Measurements from ENCODE around the gene KANTR.
"Not testable (repeated sequence)": the region's sequence is repeated elsewhere in the genome, so short reads cannot be mapped to it uniquely, and the experiment has no call there.

The KANTR gene

GRCh38 chrX:53133400-53133799, 39.5 kb downstream of the KANTR start:
- no peak for DNase-seq

- no peak for DNase-seq
Observed at GRCh38 chrX:53135581-53135980, 41.6 kb downstream of the KANTR start.

GRCh38 chrX:53153581-53153980, 59.6 kb downstream of the KANTR start:
- no peak for DNase-seq

- no peak for DNase-seq
Observed at GRCh38 chrX:53155512-53156206, 61.7 kb downstream of the KANTR start.

GRCh38 chrX:53156207-53156596, 62.3 kb downstream of the KANTR start:
- DNase-seq = no peak

GRCh38 chrX:53159184-53159583, 65.2 kb downstream of the KANTR start:
- DNase-seq = no peak

- DNase-seq = no peak
Observed at GRCh38 chrX:53160297-53160983, 66.5 kb downstream of the KANTR start.

GRCh38 chrX:53163436-53163835, 69.5 kb downstream of the KANTR start:
- no peak for DNase-seq

- not testable (repeated sequence) for DNase-seq
Observed at GRCh38 chrX:53164566-53164965, 70.6 kb downstream of the KANTR start.

- DNase-seq = no peak
Observed at GRCh38 chrX:53166103-53166502, 72.2 kb downstream of the KANTR start.

- no peak for DNase-seq
Observed at GRCh38 chrX:53171356-53171755, 77.4 kb downstream of the KANTR start.
